ENCODE data around the gene YIPF3. TPM values are rescaled to one million over a fixed set of nuclear protein-coding genes. Genes with fewer than 3 reads are reported as not detected.

YIPF3 gene
- polyA plus RNA-seq, 1 donor (not counting 4 experiments of a cell fraction or from before 2014, with no cell fraction given) = 136 TPM

- dilution Hi-C loops (cut with MboI; ENCODE audit: extremely low pct_ligation_motif_present, low sequenced_read_pairs) = no loop called here
- TF ChIP-seq CTCF (optimal IDR thresholded peaks at IDR 0.05 in 1 of 3, IDR thresholded peaks at IDR 0.05 in 1 of 3, conservative IDR thresholded peaks at IDR 0.05 in 1 of 3; ENCODE audit: extremely low read depth in 1 of 3, insufficient read depth in 2 of 3, low read length in 3 of 3) = no peak
- TF ChIP-seq EZH2 (IDR thresholded peaks at IDR 0.05; ENCODE audit: low read length) = no peak
- no peak overlapping the region for H2AFZ ChIP-seq (ENCODE audit: control insufficient read depth, low read length)
- no peak overlapping the region for H3K4me2 ChIP-seq (ENCODE audit: control insufficient read depth, extremely low read depth, insufficient read depth, low read depth, low read length)
- FAIRE-seq (no peak), DNase-seq (ENCODE audit: low read depth, low spot score) (no peak)
- H3K79me2 ChIP-seq (ENCODE audit: control insufficient read depth, insufficient read depth, low read length) = peaks cover 19% of the 10 kb centered on the region
- H3K27me3 ChIP-seq (ENCODE audit: control insufficient read depth, extremely low read depth, insufficient read depth, low read length) = no peaks in the 10 kb centered on the region
- no peak overlapping the region for H3K27ac ChIP-seq (ENCODE audit: control insufficient read depth, insufficient read depth, low read length)
- peaks cover 9% of the 10 kb centered on the region for H4K20me1 ChIP-seq (ENCODE audit: control insufficient read depth, extremely low read depth, insufficient read depth, low read length)
- H3K36me3 ChIP-seq (ENCODE audit: control insufficient read depth in 2 of 2, extremely low read depth in 1 of 2, insufficient read depth in 2 of 2, low read length in 2 of 2) = peaks cover 50 to 83% of the 10 kb centered on the region in 2 experiments
- no peaks in the 10 kb centered on the region for H3K9me3 ChIP-seq (ENCODE audit: control insufficient read depth, low read depth, low read length)
- no peak overlapping the region for H3K4me3 ChIP-seq (ENCODE audit: control insufficient read depth in 2 of 3, extremely low read depth in 1 of 3, insufficient read depth in 2 of 3, low read depth in 1 of 3, low read length in 3 of 3)
- peaks cover 2% of the 10 kb centered on the region for H3K9me1 ChIP-seq (ENCODE audit: control insufficient read depth, extremely low read depth, insufficient read depth, low read length)
- H3K4me1 ChIP-seq (ENCODE audit: control insufficient read depth, extremely low read depth, insufficient read depth, low read length) = peaks cover 17% of the 10 kb centered on the region
- H3K9ac ChIP-seq (ENCODE audit: control insufficient read depth, extremely low read depth, insufficient read depth, low read length) = no peak overlapping the region
These were observed 6.6 kb upstream of the YIPF3 start for GRCh38 chr6:43523284-43523683.

- H3K27ac ChIP-seq (ENCODE audit: control insufficient read depth, insufficient read depth, low read length) = no peak overlapping the region
- peaks cover 25% of the 10 kb centered on the region for H3K79me2 ChIP-seq (ENCODE audit: control insufficient read depth, insufficient read depth, low read length)
- H2AFZ ChIP-seq (ENCODE audit: control insufficient read depth, low read length) = no peak overlapping the region
- DNase-seq (ENCODE audit: low read depth, low spot score) = no peak
- peaks cover 3% of the 10 kb centered on the region for H3K9me1 ChIP-seq (ENCODE audit: control insufficient read depth, extremely low read depth, insufficient read depth, low read length)
- dilution Hi-C loops (cut with MboI; ENCODE audit: extremely low pct_ligation_motif_present, low sequenced_read_pairs) = no loop called here
- peaks cover 47 to 78% of the 10 kb centered on the region in 2 experiments for H3K36me3 ChIP-seq (ENCODE audit: control insufficient read depth in 2 of 2, extremely low read depth in 1 of 2, insufficient read depth in 2 of 2, low read length in 2 of 2)
- peaks cover 12% of the 10 kb centered on the region for H4K20me1 ChIP-seq (ENCODE audit: control insufficient read depth, extremely low read depth, insufficient read depth, low read length)
- H3K9ac ChIP-seq (ENCODE audit: control insufficient read depth, extremely low read depth, insufficient read depth, low read length) = no peak overlapping the region
- no peak for FAIRE-seq
- TF ChIP-seq EZH2 (IDR thresholded peaks at IDR 0.05; ENCODE audit: low read length) (no peak), CTCF (optimal IDR thresholded peaks at IDR 0.05 in 1 of 3, IDR thresholded peaks at IDR 0.05 in 1 of 3, conservative IDR thresholded peaks at IDR 0.05 in 1 of 3; ENCODE audit: extremely low read depth in 1 of 3, insufficient read depth in 2 of 3, low read length in 3 of 3) (no peak)
- no peak overlapping the region for H3K4me3 ChIP-seq (ENCODE audit: control insufficient read depth in 2 of 3, extremely low read depth in 1 of 3, insufficient read depth in 2 of 3, low read depth in 1 of 3, low read length in 3 of 3)
- no peaks in the 10 kb centered on the region for H3K9me3 ChIP-seq (ENCODE audit: control insufficient read depth, low read depth, low read length)
- peaks cover 20% of the 10 kb centered on the region for H3K4me1 ChIP-seq (ENCODE audit: control insufficient read depth, extremely low read depth, insufficient read depth, low read length)
- H3K27me3 ChIP-seq (ENCODE audit: control insufficient read depth, extremely low read depth, insufficient read depth, low read length) = no peaks in the 10 kb centered on the region
- no peak overlapping the region for H3K4me2 ChIP-seq (ENCODE audit: control insufficient read depth, extremely low read depth, insufficient read depth, low read depth, low read length)
These were observed 6.0 kb upstream of the YIPF3 start for GRCh38 chr6:43522547-43523261.
